HG03135 (cell line): ENCODE measurements around the gene CLTA.
A peak's percentile ranks its signal among the peaks of the same experiment; 100 is the strongest.

Experiments
- ATAC-seq: cut with Tn5 transposase; IDR thresholded peaks from one replicate; pipeline ENCODE4 v1.9.1; 2021; ENCODE audit warnings: mild to moderate bottlenecking, moderate library complexity; ENCODE audit not compliant: unreplicated experiment

The CLTA gene

DNA sequence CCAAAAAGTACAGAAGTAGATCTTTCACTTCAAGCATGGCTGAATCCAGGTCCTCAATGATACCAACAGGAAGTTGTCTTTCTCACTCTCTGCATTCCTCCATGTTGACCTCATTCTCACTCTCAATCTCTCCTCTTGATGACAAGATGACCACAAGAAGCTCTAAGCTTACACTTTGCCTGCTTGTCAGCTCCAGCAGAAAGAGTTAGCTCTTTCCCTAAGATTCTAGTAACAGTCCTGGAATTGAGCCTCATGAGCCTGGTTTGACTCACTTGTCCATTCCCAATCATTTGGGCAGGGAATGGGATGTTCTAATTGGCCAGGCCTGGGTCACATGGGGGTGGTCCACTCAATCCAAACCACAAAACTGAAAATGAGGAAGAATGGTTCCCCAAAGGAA, 3.3 kb upstream of the CLTA start:
- ATAC-seq: no peak

DNA sequence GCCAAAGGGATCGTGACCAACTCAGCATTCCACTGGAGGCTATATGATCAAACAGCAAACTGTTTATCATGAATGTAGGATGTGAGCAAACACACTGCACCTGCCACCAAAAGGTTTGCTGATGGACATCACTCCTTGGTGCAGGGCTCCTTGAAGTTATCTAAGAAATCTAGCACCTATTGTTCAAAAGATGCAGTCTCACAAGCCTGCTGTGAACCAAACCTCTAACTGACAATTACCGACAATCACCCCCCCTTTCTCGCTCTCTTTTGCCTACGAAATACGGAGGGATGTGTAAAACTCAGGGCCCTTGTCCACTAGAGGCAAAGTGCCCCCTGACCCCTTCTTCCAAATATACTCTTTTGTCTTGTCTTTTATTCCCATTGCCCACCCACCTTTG, 2.5 kb upstream of the CLTA start:
- no peak for ATAC-seq

DNA sequence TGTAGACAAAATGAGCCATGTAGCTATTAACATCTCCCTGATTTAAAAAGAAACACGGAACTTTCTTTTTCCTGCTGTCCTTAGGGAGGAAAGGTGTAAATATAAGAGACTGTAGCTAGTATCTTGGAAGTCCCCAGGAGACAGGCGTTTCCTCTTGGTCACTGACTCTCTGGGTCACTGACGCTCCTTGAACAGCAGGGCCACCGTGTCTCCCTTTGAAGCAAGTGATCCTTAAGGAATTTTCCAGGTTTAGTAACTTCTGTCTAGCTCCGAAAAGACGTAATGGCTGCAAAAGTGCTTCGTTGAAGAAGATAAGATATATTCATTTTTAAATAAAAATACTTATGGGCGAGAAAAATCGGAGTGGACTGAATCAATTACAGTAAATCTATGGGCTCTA, 745 bp upstream of the CLTA start:
- ATAC-seq: no peak

DNA sequence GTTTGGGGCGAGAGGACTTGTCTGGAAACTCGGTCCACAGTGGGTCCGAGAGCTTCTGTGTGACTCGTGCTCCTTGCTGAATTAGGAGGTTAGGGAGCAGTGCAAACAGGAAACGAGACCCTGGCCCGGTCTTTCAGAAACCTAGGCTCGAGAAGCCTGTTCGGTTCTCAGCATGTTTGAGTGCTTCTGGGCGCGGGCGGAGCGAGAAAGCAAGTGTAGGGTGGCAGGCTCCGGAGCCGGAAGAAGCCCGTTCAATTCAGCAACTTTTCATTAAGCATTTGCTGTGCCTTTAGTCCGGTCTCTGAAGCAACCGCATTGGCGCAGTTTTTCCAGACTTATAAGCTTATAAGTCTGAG, 547 bp downstream of the CLTA start:
- peak; percentile 13 for ATAC-seq

DNA sequence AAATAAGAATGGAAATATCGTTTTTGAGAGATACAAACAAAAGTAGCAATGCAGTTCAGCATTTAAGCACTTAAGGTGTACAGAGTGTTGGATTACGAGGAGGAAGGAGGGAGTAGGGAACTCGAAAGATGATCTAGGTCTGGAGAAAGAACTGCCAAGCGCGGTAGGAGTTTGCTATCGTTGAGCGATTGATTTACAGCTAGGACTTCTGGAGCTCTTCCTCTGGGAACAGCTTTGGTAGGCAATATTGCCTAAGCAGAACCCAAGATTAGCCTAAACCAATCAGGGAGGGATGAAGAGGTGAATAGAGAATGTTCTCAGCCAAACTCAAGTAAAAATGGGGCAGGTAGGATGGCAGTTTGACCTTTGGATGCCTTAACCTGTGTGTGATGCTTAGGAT, 965 bp downstream of the CLTA start:
- no peak for ATAC-seq

DNA sequence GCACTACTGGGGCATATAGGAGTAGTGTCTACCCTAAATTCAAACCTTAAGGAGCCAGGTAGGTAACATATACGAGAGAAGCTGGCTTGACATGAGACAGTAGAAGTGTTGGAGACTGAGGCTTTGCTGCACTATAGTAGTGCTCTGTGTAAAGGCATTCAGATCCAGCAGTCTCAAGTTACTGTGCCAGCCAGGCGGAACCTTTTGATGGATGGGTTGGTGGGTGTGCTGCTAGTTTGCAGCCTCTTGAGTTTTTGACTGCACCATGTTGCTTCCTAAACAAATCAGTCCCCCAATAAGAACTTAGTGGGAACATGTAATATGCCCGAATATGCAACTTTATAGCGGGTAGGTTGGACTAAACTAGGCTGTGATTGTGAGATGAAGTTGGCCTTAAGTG, 1.5 kb downstream of the CLTA start:
- no peak for ATAC-seq

DNA sequence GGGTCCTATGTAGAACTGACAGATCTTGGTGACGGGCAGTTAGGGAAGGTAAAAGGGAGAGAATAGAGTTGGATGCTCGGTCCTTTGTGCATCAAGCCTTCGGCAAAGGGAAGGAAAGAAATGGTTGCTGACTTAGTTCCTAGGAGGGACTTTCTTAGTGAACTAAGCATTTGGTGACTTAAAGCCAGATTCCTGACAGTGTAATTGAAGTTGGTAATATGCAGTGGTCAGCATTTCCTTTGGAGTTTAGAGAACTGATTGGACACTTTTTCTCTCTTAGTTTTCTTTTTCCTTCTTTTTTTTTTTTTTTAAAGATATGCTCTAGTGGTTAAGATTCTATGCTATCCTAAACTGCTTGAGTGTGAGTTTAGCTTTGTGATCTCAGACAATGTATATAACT, 2.3 kb downstream of the CLTA start:
- no peak for ATAC-seq

DNA sequence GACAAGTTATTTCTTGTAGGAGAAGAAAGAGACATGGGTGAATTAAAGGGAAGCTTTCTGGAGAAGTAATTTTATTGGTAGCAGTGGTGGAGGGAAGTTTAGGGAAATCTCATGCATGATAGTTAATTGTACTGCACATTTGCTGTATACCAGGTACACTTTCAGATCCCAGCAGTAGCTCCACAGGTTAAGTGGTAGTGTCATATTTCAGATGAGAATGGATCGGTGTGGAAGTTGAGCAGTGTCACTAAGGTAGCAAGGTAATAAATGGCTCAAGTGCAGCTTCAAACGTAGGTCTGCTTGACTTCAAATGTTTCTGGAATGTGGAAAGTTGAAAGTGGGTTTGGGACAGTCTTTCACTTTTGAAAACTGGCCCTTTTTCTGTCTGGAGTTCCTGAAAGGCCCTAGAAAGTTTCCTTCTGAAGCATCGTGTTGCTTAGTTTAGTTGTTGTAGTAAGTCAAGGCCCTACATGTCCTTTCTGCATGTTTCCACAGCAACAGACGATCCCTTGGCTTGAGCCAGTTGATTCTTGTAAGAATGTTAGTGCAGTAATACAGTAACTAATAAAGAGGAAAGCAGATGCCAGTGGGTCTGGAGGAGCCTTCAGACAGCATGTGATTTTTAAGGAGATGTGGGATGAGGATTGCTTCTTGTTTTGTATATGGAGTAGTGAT, 3.7 kb downstream of the CLTA start:
- ATAC-seq: no peak

DNA sequence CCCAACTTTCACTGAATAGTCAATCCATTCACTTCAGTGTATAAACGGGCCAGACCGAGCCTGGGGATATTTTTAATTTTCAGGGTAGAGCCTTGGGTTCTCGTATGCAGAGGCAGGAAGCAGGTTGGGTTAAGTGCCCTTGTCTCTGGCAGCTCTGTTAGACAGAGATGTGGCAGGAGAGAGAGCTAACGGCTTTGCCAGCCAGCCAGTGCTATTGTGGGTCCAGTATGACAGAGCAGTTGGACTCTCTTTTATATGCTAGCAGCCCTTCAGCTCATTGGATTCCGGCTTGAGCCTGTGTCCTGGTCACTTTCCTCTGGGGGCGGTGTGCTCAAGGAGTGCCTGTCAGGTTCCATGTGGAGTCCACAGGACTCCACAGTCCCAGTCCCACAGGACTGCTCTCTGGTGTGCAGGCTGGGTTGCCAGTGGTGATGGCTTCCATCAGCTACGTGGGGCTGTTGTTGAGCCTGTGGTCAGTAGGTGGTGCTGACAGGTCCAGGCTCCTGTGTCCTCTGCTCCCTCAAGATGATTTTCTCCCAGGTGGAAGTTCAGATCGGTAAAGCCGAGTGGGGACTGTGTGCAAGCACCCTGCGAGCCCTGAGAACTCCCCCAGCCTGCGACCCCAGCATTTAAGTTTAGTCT, 14.3 kb downstream of the CLTA start:
- ATAC-seq: no peak

DNA sequence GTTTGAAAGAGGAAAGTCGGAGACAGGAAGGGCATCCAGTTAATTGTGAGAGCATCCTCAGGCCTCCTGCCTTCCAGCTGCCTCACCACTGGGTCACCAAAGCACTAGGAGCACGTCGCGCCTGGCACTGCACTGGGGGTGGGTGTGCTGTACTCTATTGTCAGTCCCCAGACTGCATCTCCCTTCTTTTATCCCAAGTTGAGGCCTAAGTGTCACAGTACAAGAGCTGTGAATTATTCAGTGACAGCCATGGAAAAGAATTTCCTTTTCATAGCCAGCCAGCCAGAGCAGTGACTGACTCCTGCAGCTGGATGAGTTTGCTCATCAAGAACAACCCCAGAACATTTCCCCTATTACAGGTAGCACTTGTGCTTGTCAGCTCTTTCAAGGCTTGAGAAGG, 16.3 kb downstream of the CLTA start:
- ATAC-seq: no peak

DNA sequence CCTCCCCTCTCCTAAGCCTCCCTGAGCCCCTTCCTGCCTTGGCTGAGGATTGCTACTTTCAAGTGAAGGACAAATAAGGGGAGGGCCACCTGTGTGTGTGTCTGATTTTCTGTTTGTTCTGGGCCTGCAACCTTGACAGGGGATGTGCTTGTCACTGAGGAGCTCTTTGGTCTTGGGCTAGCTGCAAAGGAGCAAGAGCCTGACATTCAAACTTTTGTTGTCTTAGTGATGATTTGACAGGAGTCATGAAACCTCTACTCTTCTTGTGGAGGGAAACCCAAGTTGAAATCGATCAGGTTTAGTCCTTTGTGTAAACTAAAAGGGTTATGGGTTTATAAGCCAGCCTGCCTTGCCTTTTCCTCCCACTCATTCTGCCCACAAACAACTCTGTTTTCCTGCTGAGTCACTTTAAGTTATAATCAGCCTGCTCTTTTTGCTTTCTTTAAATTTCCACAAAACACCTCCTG, 16.9 kb downstream of the CLTA start:
- ATAC-seq: no peak

DNA sequence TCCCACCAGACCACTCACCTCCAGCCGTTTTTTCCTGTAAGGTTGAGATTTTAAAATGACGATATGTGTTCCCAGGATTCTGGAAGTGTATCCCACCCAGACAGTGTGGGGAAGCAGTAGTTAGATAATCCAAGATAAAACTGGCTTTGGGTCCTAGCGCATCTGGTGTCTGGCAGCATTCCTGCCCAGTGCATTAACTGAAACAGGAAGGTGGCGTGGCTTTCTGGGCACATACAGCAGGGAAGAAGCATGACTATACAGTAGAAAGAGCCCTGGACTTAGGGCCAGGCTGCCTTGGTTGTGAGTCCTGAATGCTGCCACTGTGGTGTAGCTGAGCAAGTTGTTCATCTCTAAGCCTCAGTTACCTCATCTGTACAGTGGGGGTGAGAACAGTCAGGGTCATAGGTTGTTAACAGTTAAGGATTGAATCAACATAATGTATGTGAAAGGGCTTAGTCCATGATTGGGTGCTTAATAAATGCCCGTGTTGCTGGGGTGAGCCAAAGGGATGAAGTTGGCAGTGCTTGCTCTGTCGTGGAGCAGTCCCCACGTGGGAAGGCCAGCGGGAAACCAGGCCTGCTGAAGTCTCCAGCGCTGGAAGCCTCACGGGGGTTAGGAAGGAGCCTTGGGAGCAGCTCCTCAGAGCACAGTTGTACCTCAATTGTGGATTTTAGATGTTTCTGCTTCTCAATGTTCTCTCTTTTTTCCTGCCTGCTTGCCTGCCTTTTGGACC, 18.0 kb downstream of the CLTA start:
- ATAC-seq: no peak

DNA sequence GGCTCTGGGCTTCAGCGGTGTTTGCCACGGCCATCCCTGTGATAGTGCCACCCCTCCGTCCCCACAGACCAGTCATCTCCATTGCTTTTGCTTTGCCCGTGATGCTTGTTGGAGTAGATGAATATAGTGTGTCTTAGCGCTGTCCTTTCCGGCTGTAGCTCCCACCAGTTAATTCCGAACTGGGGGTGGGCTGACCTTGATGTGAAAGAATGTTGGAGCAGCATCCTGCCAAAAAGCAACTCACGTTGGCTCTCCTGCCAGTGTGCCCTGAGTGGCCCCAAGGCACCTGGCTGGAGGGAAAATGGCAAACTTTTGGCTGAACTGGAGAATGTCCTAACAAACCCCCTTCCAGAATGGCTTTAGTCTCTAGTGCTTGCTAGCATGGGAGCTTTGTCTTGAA, 20.0 kb downstream of the CLTA start:
- no peak for ATAC-seq

DNA sequence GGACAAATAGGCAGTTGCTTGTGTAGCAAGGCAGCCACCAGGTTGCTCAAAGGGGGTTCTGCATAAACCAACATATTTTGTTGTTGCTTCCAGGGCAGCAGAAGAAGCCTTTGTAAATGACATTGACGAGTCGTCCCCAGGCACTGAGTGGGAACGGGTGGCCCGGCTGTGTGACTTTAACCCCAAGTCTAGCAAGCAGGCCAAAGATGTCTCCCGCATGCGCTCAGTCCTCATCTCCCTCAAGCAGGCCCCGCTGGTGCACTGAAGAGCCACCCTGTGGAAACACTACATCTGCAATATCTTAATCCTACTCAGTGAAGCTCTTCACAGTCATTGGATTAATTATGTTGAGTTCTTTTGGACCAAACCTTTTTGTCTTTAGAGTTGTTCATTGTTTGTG, 20.8 kb downstream of the CLTA start:
- ATAC-seq: no peak

DNA sequence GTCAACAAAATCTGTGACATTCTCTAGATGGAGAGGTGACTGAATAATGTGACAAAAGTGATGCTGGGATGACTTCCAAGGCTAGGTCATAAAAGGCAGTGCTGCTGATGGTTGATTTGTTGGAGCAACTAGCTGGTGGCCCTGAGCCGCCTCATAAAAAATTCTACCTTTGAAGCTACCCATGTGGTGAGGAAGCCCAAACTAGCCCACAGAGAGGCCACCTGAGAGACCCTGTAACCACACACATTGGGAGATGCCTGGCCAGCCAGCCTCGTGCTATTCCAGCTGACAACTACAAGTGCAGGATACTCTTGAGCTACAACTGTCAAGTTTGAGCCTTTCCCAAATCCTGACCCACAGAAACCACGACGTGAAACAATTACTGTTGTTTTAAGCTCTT, 22.7 kb downstream of the CLTA start:
- no peak for ATAC-seq

DNA sequence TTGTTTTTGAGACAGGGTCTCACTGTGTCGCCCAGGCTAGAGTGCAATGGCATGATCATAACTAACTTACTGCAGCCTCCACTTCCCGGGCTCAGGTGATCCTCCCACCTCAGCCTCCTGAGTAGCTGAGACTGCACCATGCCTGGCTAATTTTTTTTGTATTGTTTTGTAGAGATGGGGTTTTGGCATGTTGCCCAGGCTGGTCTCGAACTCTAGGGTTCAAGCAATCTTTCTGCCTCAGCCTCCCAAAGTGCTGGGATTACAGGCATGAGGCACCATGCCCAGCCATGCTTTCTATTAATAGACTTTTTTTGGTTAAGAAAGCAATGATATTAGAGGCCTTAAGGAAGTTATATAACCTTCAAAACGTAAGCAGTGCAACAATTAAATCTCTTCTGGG, 23.3 kb downstream of the CLTA start:
- no peak for ATAC-seq

DNA sequence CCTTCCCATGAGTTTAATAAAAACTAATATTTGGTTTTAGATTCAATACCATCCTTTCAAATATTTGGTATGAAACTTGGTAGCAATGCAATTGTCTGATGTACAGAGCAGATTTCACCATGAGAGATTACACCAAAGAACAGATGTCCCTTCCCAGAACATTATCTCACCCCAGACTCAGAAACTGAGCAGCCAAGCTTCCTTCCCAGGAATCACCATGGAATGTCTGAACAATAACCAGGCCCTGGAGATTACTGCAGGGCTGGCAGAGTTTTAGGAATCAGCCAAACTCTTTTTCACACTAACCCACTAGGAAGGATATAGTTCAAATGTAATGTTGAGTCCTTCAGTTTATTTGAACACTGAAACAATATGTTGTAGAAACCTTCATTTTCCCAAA, 23.9 kb downstream of the CLTA start:
- no peak for ATAC-seq

DNA sequence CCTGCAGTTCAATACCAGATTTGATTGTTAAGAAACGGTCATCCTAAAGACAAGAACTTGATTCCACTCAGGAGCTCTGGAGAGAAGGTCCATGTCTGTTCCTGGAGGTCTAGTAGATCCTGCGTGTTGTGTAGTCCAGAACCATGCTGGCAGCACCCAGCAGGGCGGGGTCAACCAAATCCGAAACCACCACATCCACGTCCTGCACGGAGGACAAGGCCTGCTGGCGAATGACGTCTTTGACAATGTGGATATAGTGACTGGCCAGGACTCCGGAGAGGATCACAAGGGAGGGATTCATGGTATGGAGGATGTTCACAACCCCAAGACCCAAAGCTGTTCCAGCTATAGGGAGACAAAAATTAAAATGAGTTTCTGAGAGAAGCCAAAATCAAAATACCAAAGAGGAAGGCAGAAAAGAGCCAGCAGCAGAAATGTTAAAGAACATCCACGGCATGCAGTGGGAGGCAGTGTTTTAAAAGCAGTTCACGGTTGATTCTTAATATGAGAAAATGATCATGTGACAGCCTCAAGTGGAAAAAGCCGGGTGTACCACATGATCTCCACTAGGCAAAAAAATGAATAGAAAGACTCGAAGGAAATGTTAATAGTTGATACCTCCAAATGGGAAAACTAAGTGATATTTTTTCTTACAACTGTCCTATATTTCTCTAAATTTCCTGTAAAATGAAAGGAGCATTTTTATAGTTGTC, 26.7 kb downstream of the CLTA start:
- no peak for ATAC-seq

DNA sequence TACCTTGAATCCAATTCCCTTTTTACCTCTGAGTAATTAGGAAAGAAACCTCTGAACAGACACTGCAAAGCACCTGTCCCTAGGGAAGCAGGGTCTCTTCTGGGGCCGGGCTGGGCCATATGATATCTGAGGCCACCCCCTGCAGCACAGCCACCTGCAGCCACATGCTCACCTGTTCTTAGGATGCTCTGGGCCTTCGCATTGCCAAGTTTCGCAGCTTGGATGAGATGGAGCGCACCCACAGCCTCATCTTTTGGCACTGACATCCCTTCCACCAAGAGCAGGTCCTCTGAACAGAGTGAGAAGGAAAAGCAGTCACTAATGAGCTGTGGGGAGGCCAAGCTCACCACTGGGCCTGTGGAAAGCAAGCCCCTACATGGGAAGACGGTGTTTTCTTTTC, 27.3 kb downstream of the CLTA start:
- no peak for ATAC-seq

DNA sequence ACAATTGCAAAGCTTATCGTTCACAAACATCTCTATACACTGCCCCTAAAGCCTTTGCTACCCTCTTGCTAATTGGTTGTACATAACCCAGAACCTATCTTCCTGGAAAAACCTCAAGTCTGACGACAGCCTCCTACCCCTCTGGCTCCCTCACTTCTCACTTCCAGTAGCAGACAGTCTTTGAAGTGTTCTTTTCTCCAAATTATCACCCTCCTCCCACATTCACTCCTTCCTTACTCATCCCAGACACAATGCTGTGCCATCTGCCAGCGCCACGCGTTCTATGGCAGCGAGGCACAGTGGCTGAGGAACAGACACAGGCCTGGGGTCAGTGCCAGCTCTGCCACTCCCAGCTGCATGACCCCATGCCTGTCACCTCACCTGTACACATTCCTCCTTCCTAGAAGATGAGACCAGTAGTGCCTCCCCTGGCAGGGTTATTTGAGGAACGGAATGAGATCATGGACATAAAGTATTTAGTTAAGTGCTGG, 27.7 kb downstream of the CLTA start:
- ATAC-seq: no peak

DNA sequence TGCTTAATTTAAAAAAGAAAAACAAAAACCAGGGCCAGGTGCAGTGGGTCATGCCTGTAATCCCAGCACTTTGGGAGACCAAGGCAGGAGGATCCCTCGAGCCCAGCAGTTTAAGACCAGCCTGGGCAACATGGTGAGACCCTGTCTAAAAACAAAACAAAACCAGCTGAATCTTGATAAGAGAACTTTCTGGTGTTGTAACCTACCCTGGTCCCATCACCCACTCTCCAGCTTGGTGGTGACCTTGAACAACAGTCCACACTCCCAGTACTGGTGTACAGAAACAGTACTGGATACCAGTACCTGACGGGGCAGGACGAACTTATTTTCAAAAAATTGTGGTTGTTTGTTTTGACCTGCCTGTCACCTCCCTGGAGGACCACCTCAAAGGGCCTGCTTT, 30.9 kb downstream of the CLTA start:
- no peak for ATAC-seq

DNA sequence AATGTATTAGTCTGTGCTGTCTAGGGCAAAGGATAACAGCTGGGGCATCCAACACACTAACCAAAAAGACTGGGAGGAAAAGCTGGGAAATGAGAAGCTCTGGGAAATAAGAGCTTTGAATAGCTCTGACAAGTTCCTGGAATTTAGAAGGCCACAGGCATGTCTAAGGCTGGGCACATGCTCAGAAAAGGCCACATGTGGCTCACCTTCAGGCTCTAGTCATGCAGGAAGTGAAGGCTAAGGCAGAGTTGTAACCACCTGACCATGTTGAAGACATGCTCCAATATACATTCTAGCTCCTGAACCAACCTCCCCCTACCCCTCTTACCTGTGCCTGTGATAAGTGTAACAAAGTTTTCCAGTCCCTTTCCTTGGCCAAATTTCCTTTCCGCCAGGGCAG, 31.7 kb downstream of the CLTA start:
- no peak for ATAC-seq
